ENCODE results near the gene GALNTL6. TPM values are rescaled to one million over a fixed set of nuclear protein-coding genes. Genes with fewer than 3 reads are reported as not detected.

Gene GALNTL6
- total RNA-seq, 1 donor from 2014 or later: 0.61 TPM

- no peak overlapping the region for H3K27ac Mint-ChIP-seq (ENCODE audit: unreplicated experiment)
- Histone ChIP-seq H3K4me1 (ENCODE audit: insufficient read depth, low read length) (no peaks in the 10 kb centered on the region), H4K20me1 (ENCODE audit: insufficient read depth, low read length) (no peaks in the 10 kb centered on the region), H3K9ac (ENCODE audit: low read length) (no peak overlapping the region), H3K4me3 (ENCODE audit: insufficient read depth, low read depth, low read length) (no peak overlapping the region), H3K27ac (ENCODE audit: low read depth, low read length) (no peak overlapping the region), H3K36me3 (ENCODE audit: insufficient read depth, low read length) (no peaks in the 10 kb centered on the region), H3K79me2 (ENCODE audit: insufficient read depth, low read length) (no peaks in the 10 kb centered on the region), H3K9me3 (ENCODE audit: insufficient read depth, low read depth, low read length) (no peaks in the 10 kb centered on the region), H3K27me3 (ENCODE audit: insufficient read depth, low read length) (no peaks in the 10 kb centered on the region), H2AFZ (ENCODE audit: low read depth, low read length) (no peak overlapping the region), H3K4me2 (ENCODE audit: low read length) (no peak overlapping the region)
- no peak for TF ChIP-seq CTCF (IDR thresholded peaks at IDR 0.05; ENCODE audit: insufficient read depth, low read depth, low read length)
- no peak for TF ChIP-seq EZH2 (IDR thresholded peaks at IDR 0.05; ENCODE audit: insufficient read depth, low read length)
- no peak for FAIRE-seq
- no peaks in the 10 kb centered on the region for H3K9me3 Mint-ChIP-seq (ENCODE audit: unreplicated experiment)
- no peaks in the 10 kb centered on the region for H3K4me1 Mint-ChIP-seq (ENCODE audit: low read depth, unreplicated experiment)
- no peak for DNase-seq (ENCODE audit: low read depth)
- H3K27me3 Mint-ChIP-seq (ENCODE audit: low read depth, unreplicated experiment): no peaks in the 10 kb centered on the region
- H3K36me3 Mint-ChIP-seq (ENCODE audit: low read depth, unreplicated experiment): no peaks in the 10 kb centered on the region
- H3K4me3 Mint-ChIP-seq (ENCODE audit: unreplicated experiment): no peak overlapping the region
Observed at GRCh38 chr4:172103456-172103855, 290.3 kb downstream of the GALNTL6 start.

- H3K36me3 Mint-ChIP-seq (ENCODE audit: low read depth, unreplicated experiment): no peaks in the 10 kb centered on the region
- Histone ChIP-seq H4K20me1 (ENCODE audit: insufficient read depth, low read length) (no peaks in the 10 kb centered on the region), H3K36me3 (ENCODE audit: insufficient read depth, low read length) (no peaks in the 10 kb centered on the region), H3K4me3 (ENCODE audit: insufficient read depth, low read depth, low read length) (no peak overlapping the region), H3K4me1 (ENCODE audit: insufficient read depth, low read length) (no peaks in the 10 kb centered on the region), H3K9ac (ENCODE audit: low read length) (no peak overlapping the region), H3K9me3 (ENCODE audit: insufficient read depth, low read depth, low read length) (no peaks in the 10 kb centered on the region), H2AFZ (ENCODE audit: low read depth, low read length) (no peak overlapping the region), H3K4me2 (ENCODE audit: low read length) (peak overlapping the region; percentile 25), H3K79me2 (ENCODE audit: insufficient read depth, low read length) (no peaks in the 10 kb centered on the region), H3K27ac (ENCODE audit: low read depth, low read length) (no peak overlapping the region), H3K27me3 (ENCODE audit: insufficient read depth, low read length) (no peaks in the 10 kb centered on the region)
- H3K27me3 Mint-ChIP-seq (ENCODE audit: low read depth, unreplicated experiment): no peaks in the 10 kb centered on the region
- peak; percentile 54 for DNase-seq (ENCODE audit: low read depth)
- TF ChIP-seq EZH2 (IDR thresholded peaks at IDR 0.05; ENCODE audit: insufficient read depth, low read length) (no peak), CTCF (IDR thresholded peaks at IDR 0.05; ENCODE audit: insufficient read depth, low read depth, low read length) (no peak)
- H3K9me3 Mint-ChIP-seq (ENCODE audit: unreplicated experiment): no peaks in the 10 kb centered on the region
- H3K4me1 Mint-ChIP-seq (ENCODE audit: low read depth, unreplicated experiment): no peaks in the 10 kb centered on the region
- no peak overlapping the region for H3K4me3 Mint-ChIP-seq (ENCODE audit: unreplicated experiment)
- FAIRE-seq: no peak
- H3K27ac Mint-ChIP-seq (ENCODE audit: unreplicated experiment): no peak overlapping the region
Observed at GRCh38 chr4:172104539-172104938, 291.3 kb downstream of the GALNTL6 start.

GRCh38 chr4:172105918-172106317, 292.7 kb downstream of the GALNTL6 start:
- no peak overlapping the region for H3K27ac Mint-ChIP-seq (ENCODE audit: unreplicated experiment)
- no peak overlapping the region for H2AFZ ChIP-seq (ENCODE audit: low read depth, low read length)
- no peak for FAIRE-seq
- DNase-seq (ENCODE audit: low read depth): no peak
- no peaks in the 10 kb centered on the region for H3K4me1 ChIP-seq (ENCODE audit: insufficient read depth, low read length)
- no peaks in the 10 kb centered on the region for H3K36me3 Mint-ChIP-seq (ENCODE audit: low read depth, unreplicated experiment)
- no peaks in the 10 kb centered on the region for H3K9me3 Mint-ChIP-seq (ENCODE audit: unreplicated experiment)
- no peaks in the 10 kb centered on the region for H3K79me2 ChIP-seq (ENCODE audit: insufficient read depth, low read length)
- H3K4me1 Mint-ChIP-seq (ENCODE audit: low read depth, unreplicated experiment): no peaks in the 10 kb centered on the region
- H3K27ac ChIP-seq (ENCODE audit: low read depth, low read length): no peak overlapping the region
- no peak overlapping the region for H3K4me3 ChIP-seq (ENCODE audit: insufficient read depth, low read depth, low read length)
- no peaks in the 10 kb centered on the region for H3K36me3 ChIP-seq (ENCODE audit: insufficient read depth, low read length)
- no peaks in the 10 kb centered on the region for H3K27me3 ChIP-seq (ENCODE audit: insufficient read depth, low read length)
- no peaks in the 10 kb centered on the region for H3K27me3 Mint-ChIP-seq (ENCODE audit: low read depth, unreplicated experiment)
- no peak overlapping the region for H3K4me3 Mint-ChIP-seq (ENCODE audit: unreplicated experiment)
- no peaks in the 10 kb centered on the region for H3K9me3 ChIP-seq (ENCODE audit: insufficient read depth, low read depth, low read length)
- H3K9ac ChIP-seq (ENCODE audit: low read length): no peak overlapping the region
- TF ChIP-seq CTCF (IDR thresholded peaks at IDR 0.05; ENCODE audit: insufficient read depth, low read depth, low read length) (no peak), EZH2 (IDR thresholded peaks at IDR 0.05; ENCODE audit: insufficient read depth, low read length) (no peak)
- no peaks in the 10 kb centered on the region for H4K20me1 ChIP-seq (ENCODE audit: insufficient read depth, low read length)
- no peak overlapping the region for H3K4me2 ChIP-seq (ENCODE audit: low read length)
